Neural crest cell (in vitro differentiated cells): Measurements from ENCODE around the gene SPG11. TPM values are rescaled to one million over a fixed set of nuclear protein-coding genes. Genes with fewer than 3 reads are reported as not detected.

Source experiments
- DNase-seq: peaks from one replicate; pipeline ENCODE4 v3.0.0; 2021; ENCODE audit warnings: low read depth, mixed read lengths, low spot score
- H3K27ac Mint-ChIP-seq: one replicate; pipeline ENCODE4 v1.8.0; 2021; ENCODE audit warnings: mild to moderate bottlenecking, mixed read lengths; ENCODE audit not compliant: unreplicated experiment
- H3K27me3 Mint-ChIP-seq: 2 replicates; pipeline ENCODE4 v1.8.0; 2021; ENCODE audit warnings: low read depth, mild to moderate bottlenecking, mixed read lengths
- H3K36me3 Mint-ChIP-seq: 2 replicates; pipeline ENCODE4 v1.8.0; 2021; ENCODE audit warnings: low read depth, mild to moderate bottlenecking, mixed read lengths
- H3K4me1 Mint-ChIP-seq: 2 replicates; pipeline ENCODE4 v1.8.0; 2021; ENCODE audit warnings: mixed read lengths
- H3K4me3 Mint-ChIP-seq: one replicate; pipeline ENCODE4 v1.8.0; 2021; ENCODE audit warnings: mild to moderate bottlenecking, mixed read lengths
- H3K9me3 Mint-ChIP-seq: 2 replicates; pipeline ENCODE4 v1.8.0; 2021; ENCODE audit warnings: mixed read lengths
- CTCF ChIP-seq: fragments of 200-600 bp; sonication (generic); conservative IDR thresholded peaks from 2 replicates; pipeline ENCODE4 v1.5.0; 2021; ENCODE audit warnings: antibody characterized with exemption, mild to moderate bottlenecking
- total RNA-seq: library from RNA; stranded (reverse); gene quantifications from 2 replicates; pipeline ENCODE4 v1.2.1, GENCODE V29; 2021

The SPG11 gene
- total RNA-seq, 1 donor from 2014 or later: 61.7 TPM

- TF ChIP-seq CTCF: no peak
- DNase-seq: no peak
- Mint-ChIP-seq H3K27me3 (no peaks in the 10 kb centered on the region), H3K4me3 (no peak overlapping the region), H3K4me1 (no peaks in the 10 kb centered on the region), H3K27ac (no peak overlapping the region), H3K36me3 (peaks cover 2% of the 10 kb centered on the region), H3K9me3 (no peaks in the 10 kb centered on the region)
Measured at GRCh38 chr15:44516436-44516835, 147.0 kb downstream of the SPG11 start.

Other genes starting within 250 kb of the SPG11 start
- 85.7 and 91.5 TPM in 2 replicates for gene CTDSPL2, start 236.0 kb downstream of the SPG11 start, total RNA-seq
- 118 and 128 TPM in 2 replicates for gene EIF3J, start 126.5 kb downstream of the SPG11 start, total RNA-seq
- 0.35 and 0.68 TPM in 2 replicates for gene PATL2, start 47.7 kb upstream of the SPG11 start, total RNA-seq
- 95.2 and 104 TPM in 2 replicates for gene B2M, start 47.9 kb upstream of the SPG11 start, total RNA-seq
- 15.2 and 16.3 TPM in 2 replicates for gene TRIM69, start 72.9 kb upstream of the SPG11 start, total RNA-seq